Measurements from ENCODE around the gene BRD4.
"Not testable (repeated sequence)": the region's sequence is repeated elsewhere in the genome, so short reads cannot be mapped to it uniquely, and the experiment has no call there.

BRD4 gene

DNA sequence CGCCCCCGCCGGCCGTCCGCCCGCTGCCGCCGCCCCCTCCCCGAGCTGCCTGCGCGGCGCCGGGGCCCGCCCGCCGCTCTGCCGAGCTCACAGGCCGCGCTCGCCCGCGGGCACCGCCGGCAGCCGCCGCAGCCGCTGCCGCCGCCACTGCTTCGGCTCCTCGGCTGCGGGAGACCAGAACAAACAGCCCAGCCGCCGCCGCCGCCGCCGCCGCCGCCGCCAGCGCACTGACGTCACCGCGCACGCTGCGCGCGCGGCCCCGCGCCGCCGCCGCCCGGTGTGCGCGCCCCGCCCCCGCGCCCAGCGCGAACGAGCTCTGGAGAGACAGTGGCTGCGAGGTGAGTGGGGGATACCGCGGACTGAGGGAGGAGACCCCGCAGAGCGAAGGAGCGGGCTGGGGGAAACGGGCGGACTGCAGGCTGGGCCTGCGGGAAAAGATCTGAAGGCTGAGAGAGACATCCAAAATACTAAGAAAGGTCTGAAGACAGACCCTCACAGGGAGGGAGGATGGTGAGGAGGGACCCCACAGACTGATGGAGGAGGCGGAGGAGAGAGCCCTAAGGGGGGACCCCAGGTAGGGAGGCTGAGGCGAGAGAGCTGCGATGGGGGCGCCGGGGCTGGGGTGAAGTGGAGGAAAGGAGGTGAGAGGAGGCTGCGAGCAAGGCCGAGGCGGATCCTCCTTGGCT, at the start of gene BRD4:
Gene BRD4, minus strand, starts transcription at position 229 of the 686 bp plus-strand sequence. CDS start 59,440 bp downstream, outside the sequence.
- DNase-seq: peak; percentile 91

DNA sequence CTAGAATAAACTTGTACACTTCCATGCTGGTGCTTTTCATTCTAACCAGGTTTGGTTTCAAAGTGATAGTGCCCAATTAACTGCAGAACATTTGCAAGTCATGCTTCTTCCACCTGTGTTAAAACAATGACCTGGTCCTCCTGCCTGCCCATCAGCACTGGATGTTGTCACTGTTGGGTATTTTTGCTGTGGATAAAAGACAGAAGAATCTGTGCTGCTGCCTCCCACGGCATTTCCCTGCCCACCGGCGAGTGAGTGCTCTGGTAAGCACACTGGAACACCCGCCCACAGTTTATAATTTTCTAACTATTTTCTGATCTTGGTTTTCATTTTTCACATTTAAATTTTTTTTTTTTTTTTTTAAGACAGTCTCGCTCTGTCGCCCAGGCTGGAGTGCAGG, 49.5 kb upstream of the BRD4 start:
- no peak for DNase-seq

DNA sequence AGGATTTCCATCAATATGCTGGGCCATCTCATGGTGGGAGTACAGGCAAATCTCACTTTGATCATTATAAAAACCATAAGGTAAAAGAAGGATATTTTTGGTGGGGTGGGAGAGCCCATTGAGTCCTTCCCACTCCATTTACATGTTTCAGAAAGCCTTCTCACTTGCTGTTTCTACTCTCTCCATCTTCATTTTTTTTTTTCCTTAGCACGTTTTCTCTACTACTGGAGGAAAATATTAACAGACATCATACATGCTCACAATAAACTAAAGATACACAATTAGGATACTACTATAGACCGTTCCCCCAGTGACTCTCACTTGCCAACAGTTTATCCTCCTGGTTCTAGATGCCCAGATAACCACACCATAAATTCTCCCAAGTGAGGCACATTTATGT, 49.1 kb upstream of the BRD4 start:
- no peak for DNase-seq

DNA sequence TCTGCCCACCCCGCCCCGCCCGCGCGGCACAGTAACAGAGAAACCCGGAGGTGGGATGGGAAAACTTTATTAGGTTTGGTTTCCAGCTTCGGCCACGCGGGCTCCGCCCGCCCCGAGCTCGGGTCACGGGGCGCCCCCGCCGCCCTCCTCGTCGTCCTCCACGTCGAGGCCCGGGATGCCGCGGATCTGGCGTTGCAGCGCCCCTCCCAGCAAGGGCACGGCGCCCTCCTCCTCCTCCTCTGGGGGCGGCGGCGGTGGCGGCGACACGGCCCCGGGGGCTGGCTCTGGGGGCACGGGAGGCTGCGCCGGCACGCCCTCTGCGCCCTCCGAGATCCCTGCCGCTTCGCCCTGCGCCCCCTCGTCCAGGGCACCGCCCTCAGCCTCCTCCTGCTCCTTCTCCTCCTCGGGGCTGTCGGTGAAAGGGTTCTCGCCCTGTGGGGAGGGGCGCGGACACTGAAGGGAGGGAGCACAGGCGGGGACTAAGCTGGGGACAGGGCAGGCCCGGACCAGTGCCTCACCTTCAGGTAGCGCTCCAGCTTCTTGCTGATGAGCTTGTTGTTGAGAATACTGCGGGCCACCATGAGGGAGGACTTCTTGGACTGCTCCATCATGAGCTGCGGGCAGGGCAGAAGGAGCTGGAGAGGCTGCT, 47.8 kb upstream of the BRD4 start:
- DNase-seq: no peak

DNA sequence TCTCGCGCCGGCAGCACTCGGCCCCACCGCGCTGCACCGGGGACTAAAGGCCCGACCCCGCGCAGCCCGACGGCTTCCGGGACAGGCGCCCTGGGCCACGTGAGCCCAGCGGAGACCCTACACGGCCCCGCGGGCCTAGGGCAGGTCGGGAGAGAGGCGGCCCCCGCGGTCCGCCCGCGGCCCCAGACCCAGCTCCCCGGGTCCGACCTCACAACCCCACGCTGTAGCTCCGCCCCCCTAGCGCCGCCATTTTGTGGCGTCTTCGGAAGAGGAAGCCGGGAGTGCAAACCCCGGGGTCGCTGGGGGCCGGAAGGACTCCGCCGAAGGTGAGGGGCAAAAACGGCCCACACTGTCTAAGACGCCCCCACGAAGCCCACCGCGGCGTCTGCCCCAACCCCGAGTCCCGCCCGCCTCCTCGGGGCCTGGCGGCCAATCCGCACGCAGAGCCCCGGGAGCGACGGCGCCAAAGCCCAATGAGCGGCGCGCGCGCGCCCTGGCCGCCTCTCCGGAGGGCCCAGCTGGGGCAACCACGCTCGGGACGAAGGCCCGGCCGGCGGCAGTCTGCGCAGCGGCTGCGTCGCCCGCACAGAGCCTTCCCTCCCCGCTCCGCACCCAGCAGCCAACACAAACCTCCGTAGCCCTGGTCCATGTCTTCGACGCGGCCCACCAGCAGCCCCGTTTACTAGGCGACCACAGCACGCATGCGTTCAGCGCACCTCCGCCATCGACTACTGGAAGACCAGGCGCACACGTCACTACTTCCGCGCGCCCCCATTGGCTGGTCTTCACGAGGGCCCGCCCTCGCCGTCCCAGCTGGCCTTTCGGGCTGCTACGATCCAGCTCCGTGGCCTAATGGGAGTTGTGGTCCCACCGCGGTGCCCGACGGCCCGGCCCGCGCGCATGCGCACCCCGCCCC, 47.0 kb upstream of the BRD4 start, which contains the start of gene AKAP8:
Gene AKAP8, minus strand, starts transcription at position 705 of the 916 bp plus-strand sequence. Its CDS starts 56 bp downstream, at position 649.
- peak; percentile 90 for DNase-seq

DNA sequence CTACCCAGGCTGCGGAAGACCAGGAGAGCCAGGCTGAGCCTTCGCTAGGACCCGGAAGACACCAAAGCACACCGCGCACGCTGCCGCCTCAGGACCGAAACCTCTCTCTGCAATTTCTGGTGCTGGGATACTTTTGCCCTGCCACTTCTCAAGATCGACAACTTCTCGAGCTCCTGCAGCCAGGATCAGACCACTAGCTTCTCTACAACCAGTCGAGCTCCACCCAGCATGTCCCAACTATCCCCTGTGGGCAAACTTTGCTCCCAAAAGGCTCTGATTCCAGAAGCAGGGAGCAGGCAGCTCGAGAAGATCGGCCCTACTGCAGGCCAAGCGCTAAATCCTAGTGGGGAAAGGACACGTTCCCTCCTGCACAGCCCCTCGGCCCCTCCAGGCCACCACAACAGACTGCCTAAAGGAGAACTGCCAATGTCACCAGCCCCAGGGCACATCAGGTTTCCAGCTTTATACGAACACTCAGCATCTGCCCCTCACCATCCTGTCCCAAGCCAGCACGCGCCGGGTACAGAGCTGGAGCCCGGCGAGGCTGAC, 46.3 kb upstream of the BRD4 start:
- no peak for DNase-seq

DNA sequence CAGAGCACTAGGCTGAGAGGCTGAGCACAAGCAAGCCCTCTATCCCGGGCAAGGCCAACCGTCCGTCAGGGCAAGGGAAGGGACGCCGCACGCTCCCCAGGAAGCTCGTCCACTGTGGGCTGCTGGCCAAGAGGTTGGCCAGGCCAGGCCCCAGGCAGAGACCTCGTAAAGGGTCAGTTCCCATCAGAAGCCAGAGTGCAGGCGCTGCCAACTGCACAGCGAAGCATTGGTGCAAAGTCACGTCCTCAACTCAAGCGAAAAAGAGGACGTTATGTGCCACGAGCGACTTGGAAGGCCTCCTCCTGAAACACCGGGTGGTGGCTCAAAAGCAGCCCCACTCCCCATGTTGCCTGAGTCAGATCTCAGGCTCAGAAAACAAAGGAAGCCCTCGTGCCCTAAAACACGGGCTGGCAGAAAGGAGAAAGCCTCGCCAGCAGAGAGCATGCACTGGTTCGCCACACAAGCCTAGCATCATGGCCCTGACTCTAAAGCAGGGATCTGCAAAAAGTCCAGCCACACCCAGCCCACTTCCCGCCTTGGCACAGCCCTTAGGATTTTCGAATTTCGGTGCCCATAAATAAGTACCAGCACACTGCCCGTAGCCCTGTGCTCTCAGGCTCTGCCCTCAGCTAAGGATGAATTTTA, 42.6 kb upstream of the BRD4 start:
- no peak for DNase-seq

DNA sequence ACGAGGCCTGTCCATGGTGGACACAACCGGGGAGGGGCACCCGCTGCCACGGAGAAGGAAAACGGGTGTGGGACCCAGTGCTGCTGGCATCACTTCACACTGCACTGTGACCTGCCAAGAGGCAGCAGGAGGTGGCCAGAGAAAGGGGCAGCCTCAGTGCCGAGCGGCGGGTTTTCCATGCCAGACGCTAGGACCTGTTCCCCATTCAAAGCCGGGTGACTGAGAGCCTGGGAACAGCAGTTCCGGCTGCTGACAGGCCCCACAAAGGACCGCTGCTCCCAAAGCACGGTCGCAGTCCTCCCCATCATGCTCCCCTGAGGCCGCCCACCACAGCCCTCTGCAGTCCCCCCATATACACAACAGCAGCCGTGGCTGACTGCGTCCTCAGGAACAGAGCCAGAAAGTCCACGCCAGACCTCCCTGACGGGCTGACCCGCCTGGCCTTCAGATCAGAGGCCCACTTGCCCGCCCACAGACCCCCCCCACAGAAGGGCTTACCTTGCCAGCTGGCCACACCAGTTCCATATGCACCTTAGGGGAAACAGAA, 41.8 kb upstream of the BRD4 start:
- no peak for DNase-seq

DNA sequence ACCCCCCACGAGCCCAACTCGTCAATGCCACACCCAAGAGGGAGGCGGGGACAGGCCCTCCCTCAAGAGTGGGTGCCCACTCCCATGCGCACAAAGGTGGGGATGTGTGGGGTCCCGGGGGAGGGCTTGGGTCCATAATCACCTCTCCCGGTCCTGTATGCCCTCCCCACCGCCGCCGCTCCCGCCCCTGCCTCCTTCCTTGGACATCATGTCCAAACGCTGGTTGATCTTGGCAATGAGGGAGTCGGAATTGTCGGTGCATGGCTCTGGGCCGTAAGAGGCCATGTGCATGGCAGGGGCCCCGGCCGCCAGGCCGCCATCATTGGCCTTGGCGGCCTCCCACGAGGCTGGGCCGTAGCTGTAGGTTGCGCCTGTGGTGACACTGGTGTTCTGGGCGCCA, 41.3 kb upstream of the BRD4 start:
- DNase-seq: no peak

DNA sequence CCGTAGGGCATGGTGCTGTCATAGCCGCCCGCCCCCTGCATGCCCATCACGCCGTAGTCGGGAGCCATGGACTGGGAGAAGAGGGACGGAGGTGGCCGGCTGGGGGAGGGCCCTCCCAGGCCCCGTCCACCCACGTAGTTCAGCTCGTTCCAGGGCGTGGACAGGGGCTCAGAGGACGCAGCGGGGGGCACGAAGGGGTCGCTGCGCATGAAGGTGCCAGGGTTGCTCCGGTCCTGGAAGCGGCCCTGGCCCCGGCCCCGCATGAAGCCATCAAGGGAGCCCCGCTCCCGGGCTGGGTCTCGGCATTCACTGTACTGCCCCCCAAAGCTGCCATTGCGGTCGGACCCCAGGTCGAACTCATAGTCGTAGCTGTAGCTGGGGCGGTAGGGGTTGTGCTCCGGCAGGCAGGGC, 40.6 kb upstream of the BRD4 start:
- DNase-seq: no peak

DNA sequence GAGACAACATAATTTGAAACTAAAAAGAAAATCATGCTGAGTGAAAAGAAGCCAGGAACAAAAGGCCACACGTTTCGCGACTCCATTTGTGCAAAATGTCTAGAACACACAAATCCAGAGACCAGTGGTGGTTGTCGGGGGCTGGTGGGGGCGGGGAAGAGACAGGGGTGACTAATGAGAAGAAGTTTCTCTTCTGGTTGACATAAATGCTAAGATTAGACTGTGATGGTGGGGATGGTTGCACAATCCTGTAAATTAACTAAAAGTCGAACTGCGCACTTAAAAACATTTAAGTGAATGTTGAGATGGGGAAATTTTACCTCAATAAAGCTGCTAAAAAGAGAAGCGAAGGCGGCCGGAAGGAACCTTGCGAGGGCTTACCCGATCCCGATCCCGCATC, 40.1 kb upstream of the BRD4 start:
- no peak for DNase-seq

DNA sequence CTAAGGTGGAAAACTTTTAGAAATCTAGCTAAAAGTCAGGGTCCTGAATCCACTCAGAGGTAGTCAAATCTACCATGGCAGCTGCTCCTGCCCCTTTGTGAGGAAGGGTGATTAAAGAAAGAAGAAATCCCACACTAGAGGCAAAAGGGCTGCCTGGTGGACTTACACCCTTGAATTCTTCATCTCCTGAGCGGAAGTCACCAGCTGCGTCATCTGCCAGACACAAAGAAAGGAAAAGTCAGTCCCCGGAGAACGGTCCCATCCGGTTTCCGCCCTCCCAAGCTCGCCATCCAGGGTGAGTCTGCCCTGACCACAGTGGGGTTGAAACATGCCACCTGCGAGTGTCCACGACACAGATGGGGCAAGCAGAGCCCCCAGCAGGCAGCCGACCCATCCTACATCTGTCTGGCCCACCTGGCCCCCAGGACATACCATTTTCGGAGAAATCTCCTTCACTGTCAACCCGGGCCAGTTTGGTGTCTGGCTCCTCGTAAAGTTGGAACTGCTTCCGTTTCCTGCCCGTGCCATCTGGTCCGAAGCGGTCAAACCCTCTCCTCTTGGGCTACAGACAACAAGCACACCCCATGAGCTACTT, 39.5 kb upstream of the BRD4 start:
- DNase-seq: no peak

DNA sequence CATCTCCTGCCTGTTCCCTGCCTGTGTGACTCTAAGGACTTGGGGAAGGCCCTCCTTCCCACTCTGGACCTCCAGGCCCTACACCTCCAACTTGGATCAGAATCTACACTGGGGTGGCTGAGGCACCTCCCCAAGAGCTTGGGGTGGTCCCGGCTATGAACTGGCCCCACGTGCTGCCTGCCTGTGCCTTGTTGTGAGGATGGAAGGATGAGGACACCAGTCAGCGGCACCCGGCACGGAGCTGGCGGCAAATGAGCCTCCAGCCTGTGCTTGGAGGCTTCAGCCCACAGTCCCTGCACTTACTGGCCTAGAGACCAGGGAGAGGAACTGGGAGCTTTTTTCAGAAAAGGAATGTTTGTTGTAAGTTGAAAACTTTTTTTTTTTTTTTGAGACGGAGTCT, 38.8 kb upstream of the BRD4 start:
- no peak for DNase-seq

DNA sequence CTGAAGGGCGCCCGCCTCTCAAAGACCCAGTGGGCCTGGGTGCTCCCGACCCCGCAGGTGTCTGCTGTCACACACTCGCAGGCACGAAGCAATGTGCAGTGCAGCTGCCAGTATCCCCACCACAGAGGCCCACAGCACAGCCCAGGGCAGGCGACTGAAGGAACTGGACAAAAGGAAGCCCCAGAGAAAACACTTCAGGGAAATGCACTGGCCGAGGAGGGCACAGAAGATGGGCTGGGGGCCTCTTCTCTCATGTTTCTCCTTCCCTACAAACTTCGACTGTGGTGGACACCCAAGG, 37.2 kb upstream of the BRD4 start:
- no peak for DNase-seq

DNA sequence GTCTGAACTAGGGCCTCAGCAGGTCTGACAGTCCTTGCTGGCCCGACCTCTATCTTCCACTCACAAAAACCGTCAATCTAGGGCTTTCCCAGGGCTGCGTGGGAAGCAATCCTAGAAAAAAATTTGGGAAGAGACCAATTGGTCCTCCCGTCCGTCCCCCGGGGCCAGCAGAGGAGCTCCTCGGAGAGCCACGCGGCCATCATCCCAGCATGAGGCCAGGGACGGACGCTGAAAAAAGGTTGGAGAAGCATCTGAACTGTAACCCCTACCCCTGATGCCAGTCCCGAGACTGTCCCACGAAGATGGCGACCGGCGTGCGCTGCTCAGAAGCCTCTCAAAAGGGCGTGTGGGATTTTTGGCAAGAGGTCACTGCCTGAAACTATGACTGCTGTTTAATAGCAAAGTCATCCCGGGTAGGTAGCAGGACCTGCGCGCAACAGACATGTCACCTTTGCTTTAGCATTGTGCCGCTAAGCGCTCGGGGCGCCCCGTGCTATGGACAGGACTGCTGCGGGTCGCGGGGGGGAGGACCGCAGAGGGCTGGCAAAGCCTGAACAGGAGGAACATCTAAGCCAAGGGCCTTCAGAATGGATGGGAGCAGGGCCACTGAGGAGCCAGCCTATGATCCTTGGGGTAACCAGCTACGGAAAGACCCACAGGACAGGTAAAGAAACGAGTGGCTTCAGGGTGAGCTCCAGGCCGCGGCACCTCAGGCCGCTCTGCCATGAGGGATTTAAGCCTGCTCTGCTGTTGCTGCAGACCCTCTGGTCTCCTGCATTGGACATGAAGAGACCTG, 36.7 kb upstream of the BRD4 start:
- no peak for DNase-seq

DNA sequence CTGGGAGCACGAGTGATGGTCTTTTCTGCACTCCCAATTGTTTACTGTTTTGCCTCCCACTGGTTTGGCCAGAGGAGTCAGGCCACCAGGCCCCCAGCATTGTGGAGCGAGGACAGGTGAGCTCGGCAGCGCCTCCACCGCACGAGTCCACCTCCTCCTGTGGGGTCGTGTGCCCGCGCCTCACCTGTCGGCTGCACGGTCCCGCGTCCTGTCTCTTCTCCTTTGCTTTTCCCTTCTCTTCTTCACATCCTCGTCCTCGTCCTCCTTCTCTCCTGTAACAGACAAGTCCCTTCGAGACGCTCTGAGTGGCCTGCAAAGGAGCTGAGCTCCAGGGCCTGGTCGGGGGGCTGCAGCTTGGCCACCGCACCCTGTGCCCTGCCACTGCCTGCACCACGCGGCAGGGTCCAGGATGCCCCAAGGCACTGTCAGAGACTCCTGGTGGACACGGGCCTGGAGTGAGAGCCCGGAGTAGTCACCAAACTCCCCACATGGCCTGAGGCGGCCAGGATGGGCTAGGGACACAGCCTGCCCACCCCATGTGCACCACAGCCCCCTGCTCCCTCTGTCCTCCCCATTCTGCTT, 35.8 kb upstream of the BRD4 start:
- no peak for DNase-seq

DNA sequence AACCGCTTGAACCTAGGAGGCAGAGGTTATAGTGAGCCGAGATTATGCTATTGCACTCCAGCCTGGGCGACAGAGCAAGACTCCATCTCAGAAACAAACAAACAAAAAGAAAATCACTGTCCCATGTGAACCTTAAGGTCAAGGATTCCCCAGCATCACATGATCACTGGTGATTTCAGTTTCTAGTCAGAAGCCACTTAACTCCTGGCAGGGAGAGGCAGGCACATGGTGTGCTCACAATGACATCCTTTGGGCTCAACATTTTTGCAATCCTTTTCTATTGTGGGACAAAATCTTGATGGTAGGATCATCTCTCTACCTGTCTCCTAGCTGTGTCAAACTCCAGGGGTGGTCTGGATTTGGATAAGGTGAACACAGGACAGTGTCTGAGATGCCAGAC, 35.1 kb upstream of the BRD4 start:
- no peak for DNase-seq

DNA sequence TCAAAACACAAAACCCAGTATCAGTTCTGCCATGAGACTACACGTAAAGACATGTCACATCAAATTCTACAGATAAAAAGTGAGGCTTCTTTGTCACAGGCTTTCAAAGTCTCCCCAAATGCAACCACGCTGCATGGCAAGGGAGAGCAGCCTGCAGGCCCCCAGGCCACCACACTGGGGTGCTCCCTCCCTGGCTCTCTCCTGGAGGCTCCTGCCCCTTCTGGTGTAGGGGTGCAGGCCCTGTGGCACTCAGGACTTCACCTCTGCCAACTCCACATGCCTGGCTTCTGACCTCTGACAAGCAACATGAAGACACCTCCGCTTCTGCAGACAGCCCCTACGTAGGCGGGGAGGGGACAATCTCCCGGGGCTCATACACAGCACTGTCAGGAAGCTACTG, 32.9 kb upstream of the BRD4 start:
- no peak for DNase-seq

DNA sequence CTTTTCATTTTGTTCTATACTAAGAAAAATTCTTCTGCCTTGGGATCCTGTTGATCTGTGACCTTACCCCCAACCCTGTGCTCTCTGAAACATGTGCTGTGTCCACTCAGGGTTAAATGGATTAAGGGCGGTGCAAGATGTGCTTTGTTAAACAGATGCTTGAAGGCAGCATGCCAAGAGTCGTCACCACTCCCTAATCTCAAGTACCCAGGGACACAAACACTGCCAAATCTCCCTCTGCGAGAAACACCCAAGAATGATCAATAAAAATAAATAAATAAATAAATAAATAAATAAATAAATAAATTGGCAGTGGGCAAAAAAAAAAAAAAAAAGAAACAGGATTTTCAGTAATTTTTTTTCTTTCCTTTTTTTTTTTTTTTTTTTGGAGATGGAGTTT, 31.5 kb upstream of the BRD4 start:
- not testable (repeated sequence) for DNase-seq

DNA sequence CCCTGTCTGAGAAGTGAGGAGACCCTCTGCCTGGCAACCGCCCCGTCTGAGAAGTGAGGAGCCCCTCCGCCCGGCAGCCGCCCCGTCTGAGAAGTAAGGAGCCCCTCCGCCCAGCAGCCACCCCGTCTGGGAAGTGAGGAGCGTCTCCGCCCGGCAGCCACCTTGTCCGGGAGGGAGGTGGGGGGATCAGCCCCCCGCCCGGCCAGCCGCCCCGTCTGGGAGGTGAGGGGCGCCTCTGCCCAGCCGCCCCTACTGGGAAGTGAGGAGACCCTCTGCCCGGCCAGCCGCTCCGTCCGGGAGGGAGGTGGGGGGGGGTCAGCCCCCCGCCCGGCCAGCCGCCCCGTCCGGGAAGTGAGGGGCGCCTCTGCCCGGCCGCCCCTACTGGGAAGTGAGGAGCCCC, 30.7 kb upstream of the BRD4 start:
- not testable (repeated sequence) for DNase-seq

DNA sequence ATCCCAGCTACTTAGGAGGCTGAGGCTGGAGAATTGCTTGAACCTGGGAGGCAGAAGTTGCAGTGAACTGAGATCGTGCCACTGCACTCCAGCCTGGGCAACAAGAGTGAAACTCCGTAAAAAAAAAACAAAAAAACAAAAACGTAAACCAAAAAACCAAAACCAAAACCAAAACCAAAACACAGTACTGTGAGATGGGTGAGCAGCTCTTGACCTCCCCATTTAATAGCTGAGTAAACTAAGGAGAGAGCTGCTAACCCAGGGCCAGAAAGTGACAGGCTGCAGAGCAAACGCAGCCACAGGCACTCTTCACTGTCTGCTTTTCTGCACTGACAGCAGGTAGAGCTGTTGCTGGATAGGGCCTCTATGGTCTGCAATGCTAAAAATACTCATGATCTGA, 27.7 kb upstream of the BRD4 start:
- DNase-seq: not testable (repeated sequence)

All from 8988T (cell line).